Measurements from ENCODE around the gene LDLRAD4.

DNA sequence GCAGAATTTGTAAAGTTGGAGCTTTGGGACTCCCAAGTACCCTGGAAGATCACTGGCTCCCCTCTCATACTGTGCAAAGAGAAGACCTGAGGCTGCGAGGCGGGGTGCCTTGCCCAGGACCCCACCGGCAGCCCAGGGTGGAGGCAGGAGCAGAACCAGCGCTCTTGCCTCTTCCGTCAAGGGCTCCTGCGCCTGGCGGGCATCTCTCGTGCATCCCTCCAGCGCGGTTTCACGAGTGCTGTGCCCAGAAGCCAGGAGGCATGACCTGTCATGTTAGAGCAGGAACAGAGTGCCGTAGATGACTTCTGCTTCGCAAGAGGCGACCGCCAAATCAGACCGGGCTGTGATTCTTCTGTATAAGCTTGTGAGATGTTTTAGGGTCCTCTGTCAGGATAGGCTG lies 77.3 kb downstream of the LDLRAD4 start:
- TF ChIP-seq FOXK2 (IDR thresholded peaks at IDR 0.05) (no peak), SP1 (IDR thresholded peaks at IDR 0.05) (no peak), FOXM1 (IDR thresholded peaks at IDR 0.05; ENCODE audit: borderline replicate concordance) (no peak), NFRKB (IDR thresholded peaks at IDR 0.05) (no peak), HDGF (IDR thresholded peaks at IDR 0.05; ENCODE audit: borderline replicate concordance) (no peak), BHLHE40 (IDR thresholded peaks at IDR 0.05; ENCODE audit: borderline replicate concordance) (no peak), ARNT (IDR thresholded peaks at IDR 0.05) (no peak), TARDBP (IDR thresholded peaks at IDR 0.05) (no peak), LEF1 (IDR thresholded peaks at IDR 0.05; ENCODE audit: borderline replicate concordance) (no peak), ELF4 (IDR thresholded peaks at IDR 0.05) (no peak), ZNF384 (IDR thresholded peaks at IDR 0.05) (no peak), PKNOX1 (IDR thresholded peaks at IDR 0.05) (no peak), L3MBTL2 (conservative IDR thresholded peaks at IDR 0.05) (no peak), FOXA1 (IDR thresholded peaks at IDR 0.05) (no peak)

All from HEK293T (cell line).